Ishikawa (cell line): ENCODE data around the gene YTHDC1.

Source experiments
- CREB1 ChIP-seq: IDR thresholded peaks from 2 replicates; pipeline ENCODE4 v1.6.1; 2012; ENCODE audit warnings: low read depth
- EP300 ChIP-seq: IDR thresholded peaks from 2 replicates; pipeline ENCODE4 v1.6.1; 2012; ENCODE audit warnings: borderline replicate concordance
- RAD21 ChIP-seq: IDR thresholded peaks from 2 replicates; pipeline ENCODE4 v1.6.1; 2012; ENCODE audit warnings: low read depth

GRCh38 chr4:68365068-68365467 lies 15.2 kb upstream of the YTHDC1 start:
- no peak for TF ChIP-seq RAD21
- TF ChIP-seq EP300: no peak
- TF ChIP-seq CREB1: no peak
